Dermis blood vessel endothelial cell (primary cell): ENCODE results near the gene ROR1. TPM values are rescaled to one million over a fixed set of nuclear protein-coding genes. Genes with fewer than 3 reads are reported as not detected.
"Not testable (repeated sequence)": the region's sequence is repeated elsewhere in the genome, so short reads cannot be mapped to it uniquely, and the experiment has no call there.

ENCODE experiments used
- DNase-seq: peaks from one replicate; pipeline ENCODE4 v3.0.0; 2010
- total RNA-seq: library from RNA; depleted of rRNA; stranded (reverse); fragments of >200 nt; gene quantifications from 2 replicates; pipeline ENCODE4 v1.2.3, GENCODE V29; 2014

ROR1 gene
- total RNA-seq, 1 donor from 2014 or later = 0.17 TPM

- not testable (repeated sequence) for DNase-seq
Measured at GRCh38 chr1:63826246-63826861, 52.5 kb downstream of the ROR1 start.

GRCh38 chr1:63827411-63828321, 53.8 kb downstream of the ROR1 start:
- DNase-seq = no peak

- DNase-seq = no peak
Measured at GRCh38 chr1:63828322-63829044, 54.7 kb downstream of the ROR1 start.

GRCh38 chr1:63829349-63830327, 55.8 kb downstream of the ROR1 start:
- DNase-seq = no peak

- no peak for DNase-seq
Measured at GRCh38 chr1:63831409-63831808, 57.6 kb downstream of the ROR1 start.

GRCh38 chr1:63833363-63834119, 59.7 kb downstream of the ROR1 start:
- DNase-seq = no peak

- DNase-seq = no peak
Measured at GRCh38 chr1:63835128-63835527, 61.3 kb downstream of the ROR1 start.

GRCh38 chr1:63836374-63836773, 62.6 kb downstream of the ROR1 start:
- no peak for DNase-seq

GRCh38 chr1:63836830-63837229, 63.0 kb downstream of the ROR1 start:
- DNase-seq = no peak

- no peak for DNase-seq
Measured at GRCh38 chr1:63843010-63843409, 69.2 kb downstream of the ROR1 start.

- no peak for DNase-seq
Measured at GRCh38 chr1:63843884-63844283, 70.1 kb downstream of the ROR1 start.

GRCh38 chr1:63845346-63845745, 71.5 kb downstream of the ROR1 start:
- no peak for DNase-seq

- no peak for DNase-seq
Measured at GRCh38 chr1:63847308-63847910, 73.6 kb downstream of the ROR1 start.

- no peak for DNase-seq
Measured at GRCh38 chr1:63848733-63849132, 74.9 kb downstream of the ROR1 start.

- DNase-seq = no peak
Measured at GRCh38 chr1:63849149-63849548, 75.3 kb downstream of the ROR1 start.

GRCh38 chr1:63854091-63854490, 80.3 kb downstream of the ROR1 start:
- DNase-seq = no peak

- no peak for DNase-seq
Measured at GRCh38 chr1:63855942-63856341, 82.1 kb downstream of the ROR1 start.

GRCh38 chr1:63856924-63857323, 83.1 kb downstream of the ROR1 start:
- no peak for DNase-seq

GRCh38 chr1:63857478-63857877, 83.7 kb downstream of the ROR1 start:
- no peak for DNase-seq

- no peak for DNase-seq
Measured at GRCh38 chr1:63858153-63858552, 84.3 kb downstream of the ROR1 start.
